H9 (cell line): ENCODE results near the gene ITPK1. TPM values are rescaled to one million over a fixed set of nuclear protein-coding genes. Genes with fewer than 3 reads are reported as not detected.

Experiments used
- DNase-seq: peaks from one replicate; pipeline ENCODE4 v3.0.0-alpha.2; 2017
- H2AFZ ChIP-seq: one replicate; pipeline ENCODE4 v1.6.1; 2013; ENCODE audit warnings: mild to moderate bottlenecking, low read length, control low read depth, moderate library complexity
- H2AK5ac ChIP-seq: 2 replicates; pipeline ENCODE4 v1.6.1; 2013; ENCODE audit warnings: low read length, control low read depth, mixed read lengths; ENCODE audit not compliant: insufficient read length
- H2BK120ac ChIP-seq: one replicate; pipeline ENCODE4 v1.6.1; 2013; ENCODE audit warnings: low read depth, mild to moderate bottlenecking, low read length, control low read depth, inconsistent platforms; ENCODE audit not compliant: poor library complexity, severe bottlenecking
- H2BK12ac ChIP-seq: 2 replicates; pipeline ENCODE4 v1.6.1; 2013; ENCODE audit warnings: low read length, control low read depth, mixed read lengths, low read depth; ENCODE audit not compliant: insufficient read length
- H2BK15ac ChIP-seq: 2 replicates; pipeline ENCODE4 v1.6.1; 2013; ENCODE audit warnings: low read depth, low read length, control low read depth
- H2BK20ac ChIP-seq: one replicate; pipeline ENCODE4 v1.6.1; 2013; ENCODE audit warnings: low read depth, mild to moderate bottlenecking, low read length, control low read depth, inconsistent platforms; ENCODE audit not compliant: poor library complexity, severe bottlenecking
- H2BK5ac ChIP-seq: 2 replicates; pipeline ENCODE4 v1.6.1; 2013; ENCODE audit warnings: low read length, control low read depth, mixed read lengths; ENCODE audit not compliant: insufficient read length
- H3K14ac ChIP-seq: 2 replicates; pipeline ENCODE4 v1.6.1; 2013; ENCODE audit warnings: low read length, control low read depth; ENCODE audit not compliant: insufficient read depth
- H3K18ac ChIP-seq: 2 replicates; pipeline ENCODE4 v1.6.1; 2013; ENCODE audit warnings: low read depth, mild to moderate bottlenecking, mixed read lengths, low read length, control low read depth; ENCODE audit not compliant: insufficient read length
- H3K23ac ChIP-seq: 2 replicates; pipeline ENCODE4 v1.6.1; 2013; ENCODE audit warnings: low read length, control low read depth, mixed read lengths, low read depth; ENCODE audit not compliant: insufficient read length
- H3K23me2 ChIP-seq: 2 replicates; pipeline ENCODE4 v1.6.1; 2013; ENCODE audit warnings: low read depth, mild to moderate bottlenecking, mixed read lengths, low read length, control low read depth; ENCODE audit not compliant: insufficient read length, poor library complexity, severe bottlenecking
- H3K27ac ChIP-seq: 2 replicates; pipeline ENCODE4 v1.5.1; 2013; ENCODE audit warnings: low read length, control low read depth, mixed read lengths, low read depth; ENCODE audit not compliant: insufficient read length
- H3K27me3 ChIP-seq: 2 replicates; pipeline ENCODE4 v1.6.1; 2013; ENCODE audit warnings: low read length, control low read depth, inconsistent platforms; ENCODE audit not compliant: insufficient read depth
- H3K4ac ChIP-seq: 2 replicates; pipeline ENCODE4 v1.6.1; 2013; ENCODE audit warnings: low read depth, mild to moderate bottlenecking, control low read depth, inconsistent platforms, low read length, moderate library complexity
- H3K4me1 ChIP-seq: 2 replicates; pipeline ENCODE4 v1.6.1; 2013; ENCODE audit warnings: low read length, control low read depth, inconsistent platforms; ENCODE audit not compliant: insufficient read depth
- H3K4me2 ChIP-seq: 2 replicates; pipeline ENCODE4 v1.6.1; 2013; ENCODE audit warnings: low read length, control low read depth, mixed read lengths; ENCODE audit not compliant: insufficient read length, insufficient read depth
- H3K56ac ChIP-seq: 2 replicates; pipeline ENCODE4 v1.6.1; 2013; ENCODE audit warnings: low read depth, mild to moderate bottlenecking, mixed read lengths, low read length, control low read depth; ENCODE audit not compliant: insufficient read length
- H3K79me1 ChIP-seq: 2 replicates; pipeline ENCODE4 v1.6.1; 2013; ENCODE audit warnings: low read depth, mild to moderate bottlenecking, moderate library complexity, low read length, control low read depth, inconsistent platforms; ENCODE audit not compliant: insufficient read depth, poor library complexity, severe bottlenecking
- H3K79me2 ChIP-seq: 2 replicates; pipeline ENCODE4 v1.6.1; 2013; ENCODE audit warnings: low read length, control low read depth, inconsistent platforms; ENCODE audit not compliant: insufficient read depth
- H3K9ac ChIP-seq: 2 replicates; pipeline ENCODE4 v1.6.1; 2013; ENCODE audit warnings: low read length, control low read depth, mixed read lengths; ENCODE audit not compliant: insufficient read length; ENCODE audit errors: extremely low read depth
- H3K9me3 ChIP-seq: one replicate; pipeline ENCODE4 v1.6.1; 2013; ENCODE audit warnings: low read depth, low read length, inconsistent platforms; ENCODE audit not compliant: control insufficient read depth
- H3T11ph ChIP-seq: one replicate; pipeline ENCODE4 v1.6.1; 2013; ENCODE audit warnings: mild to moderate bottlenecking, low read length, control low read depth, inconsistent platforms
- H4K20me1 ChIP-seq: one replicate; pipeline ENCODE4 v1.6.1; 2013; ENCODE audit not compliant: control insufficient read depth, insufficient read length, insufficient read depth
- H4K5ac ChIP-seq: 2 replicates; pipeline ENCODE4 v1.6.1; 2013; ENCODE audit warnings: low read depth, mild to moderate bottlenecking, mixed read lengths, low read length, control low read depth; ENCODE audit not compliant: insufficient read length
- H4K8ac ChIP-seq: replicated peaks from 2 replicates; pipeline ENCODE4 v1.6.1; 2013; ENCODE audit warnings: low read length, control low read depth, mixed read lengths, low read depth; ENCODE audit not compliant: insufficient read length
- H4K91ac ChIP-seq: 2 replicates; pipeline ENCODE4 v1.6.1; 2013; ENCODE audit warnings: low read depth, mild to moderate bottlenecking, moderate library complexity, mixed read lengths, low read length, control low read depth; ENCODE audit not compliant: insufficient read length
- H3K27ac Mint-ChIP-seq, 3 experiments: 2 replicates in 2 of 3; 3 replicates in 1 of 3; pipeline ENCODE4 v1.8.0; 2020 to 2021; ENCODE audit warnings: mixed read lengths in 3 of 3, mild to moderate bottlenecking in 1 of 3, moderate library complexity in 1 of 3
- H3K27me3 Mint-ChIP-seq: 2 replicates; pipeline ENCODE4 v1.8.0; 2021; ENCODE audit warnings: low read depth, mild to moderate bottlenecking, moderate library complexity, mixed read lengths
- H3K36me3 Mint-ChIP-seq, 3 experiments: 2 replicates in 2 of 3; 3 replicates in 1 of 3; pipeline ENCODE4 v1.8.0; 2020 to 2021; ENCODE audit warnings: low read depth in 3 of 3, mixed read lengths in 3 of 3; ENCODE audit not compliant: insufficient read depth in 1 of 3
- H3K4me1 Mint-ChIP-seq, 2 experiments: 2 replicates each; pipeline ENCODE4 v1.8.0; 2020; ENCODE audit warnings: mixed read lengths in 2 of 2
- H3K4me3 Mint-ChIP-seq, 2 experiments: 2 replicates in 1 of 2; 3 replicates in 1 of 2; pipeline ENCODE4 v1.8.0; 2020 to 2021; ENCODE audit warnings: mild to moderate bottlenecking in 2 of 2, mixed read lengths in 2 of 2, moderate library complexity in 1 of 2
- H3K9me3 Mint-ChIP-seq, 2 experiments: 2 replicates in 1 of 2; 3 replicates in 1 of 2; pipeline ENCODE4 v1.8.0; 2020; ENCODE audit warnings: mild to moderate bottlenecking in 2 of 2, mixed read lengths in 2 of 2, moderate library complexity in 1 of 2
- CTCF ChIP-seq: fragments of 200-600 bp; sonication (generic); conservative IDR thresholded peaks from 3 replicates; pipeline ENCODE4 v1.8.0; 2021; ENCODE audit warnings: antibody characterized with exemption, mild to moderate bottlenecking
- WGBS: extraction: QIAGEN DNeasy Blood & Tissue Kit; methylation state at CpG from one replicate; pipeline ENCODE4 v1.1.7; 2013; ENCODE audit warnings: missing lambda C conversion rate, low lambda C conversion rate, mixed read lengths; ENCODE audit not compliant: insufficient read length; ENCODE audit errors: extremely low coverage; 5-methylcytosine and 5-hydroxymethylcytosine counted together
- total RNA-seq: library from RNA; stranded (reverse); gene quantifications from 2 replicates; pipeline ENCODE4 v1.2.1, GENCODE V29; 2021

The ITPK1 gene
- total RNA-seq, 1 experiment from 2014 or later = 92.7 TPM

- DNase-seq = peak; percentile 62
- 0 out of 2 replicates have a peak overlapping the region, but pooled peaks have one; percentile 50 for H3K14ac ChIP-seq
- peaks cover 7% of the 10 kb centered on the region for H3K79me1 ChIP-seq
- no peak for TF ChIP-seq CTCF
- H3K9ac ChIP-seq = no peak overlapping the region
- H2AK5ac ChIP-seq = no peak overlapping the region
- no peak overlapping the region for H4K91ac ChIP-seq
- H3K9me3 Mint-ChIP-seq = peaks cover 2 to 5% of the 10 kb centered on the region in 2 experiments; a peak in 3 of 5 replicates
- H3K4me3 Mint-ChIP-seq = no peak overlapping the region; a peak in 1 of 5 replicates
- H2BK20ac ChIP-seq = no peak overlapping the region
- no peak overlapping the region for H2BK120ac ChIP-seq
- no peak overlapping the region for H3K56ac ChIP-seq
- no peaks in the 10 kb centered on the region for H3K27me3 ChIP-seq
- H3K79me2 ChIP-seq = peaks cover 15% of the 10 kb centered on the region
- no peak overlapping the region for H2BK15ac ChIP-seq
- H3T11ph ChIP-seq = no peak overlapping the region
- peaks cover 5% of the 10 kb centered on the region; the same call in 1 of the 2 replicates for H3K4me1 ChIP-seq
- WGBS = no CpG with 5 or more reads among the region's 3 CpGs
- H3K9me3 ChIP-seq = no peaks in the 10 kb centered on the region
- no peak overlapping the region for H2BK5ac ChIP-seq
- no peak overlapping the region for H4K5ac ChIP-seq
- H3K27ac ChIP-seq = no peak overlapping the region
- H3K23me2 ChIP-seq = no peaks in the 10 kb centered on the region
- H3K36me3 Mint-ChIP-seq = peaks cover 6 to 22% (median 18%) of the 10 kb centered on the region in 3 experiments
- H4K8ac ChIP-seq = no peak overlapping the region
- H2AFZ ChIP-seq = no peak overlapping the region
- peaks cover 3% of the 10 kb centered on the region for H4K20me1 ChIP-seq
- no peaks in the 10 kb centered on the region; the same call in 1 of the 2 replicates for H3K27me3 Mint-ChIP-seq
- peak overlapping the region; percentile 77 to 97 (median 94); a peak in 5 of 7 replicates for H3K27ac Mint-ChIP-seq
- peaks cover 38 to 51% of the 10 kb centered on the region in 2 experiments for H3K4me1 Mint-ChIP-seq
- no peak overlapping the region for H3K4me2 ChIP-seq
- no peak overlapping the region for H3K18ac ChIP-seq
- no peak overlapping the region for H2BK12ac ChIP-seq
- H3K4ac ChIP-seq = no peak overlapping the region
- H3K23ac ChIP-seq = no peak overlapping the region
Observed at GRCh38 chr14:93085911-93086310, 29.8 kb downstream of the ITPK1 start.
